Measurements from ENCODE around the gene NDP. TPM values are rescaled to one million over a fixed set of nuclear protein-coding genes. Genes with fewer than 3 reads are reported as not detected.

NDP gene
- total RNA-seq, 1 experiment from 2014 or later, result not detected

- H3K79me2 ChIP-seq (ENCODE audit: insufficient read depth, low read length), result no peaks in the 10 kb centered on the region
- BruUV-seq (replicated peaks), result no TSS peak
- peak overlapping the region; percentile 40 for H3K4me2 ChIP-seq (ENCODE audit: low read length)
- no peaks in the 10 kb centered on the region for H3K9me3 ChIP-seq (ENCODE audit: control insufficient read depth in 1 of 2, insufficient read depth in 1 of 2, low read depth in 1 of 2, low read length in 2 of 2)
- H3K4me3 ChIP-seq (replicated peaks in 1 of 2; ENCODE audit: low read depth in 1 of 2, low read length in 2 of 2), result no peak overlapping the region
- H3K36me3 ChIP-seq (ENCODE audit: control insufficient read depth in 1 of 2, insufficient read depth in 2 of 2, low read length in 2 of 2), result no peaks in the 10 kb centered on the region
- no peak overlapping the region for H2AFZ ChIP-seq (ENCODE audit: low read depth, low read length, poor library complexity, severe bottlenecking)
- RAD21 ChIA-PET (ENCODE audit: low non-redundant PET in 1 of 2, low total read pairs in 2 of 2, uncharacterized antibody in 2 of 2, unreplicated experiment in 2 of 2), result no interaction called here
- POLR2A ChIA-PET, result no interaction called here
- ATAC-seq (peak; percentile 97), DNase-seq (ENCODE audit: low read depth, low spot score) (peak; percentile 68)
- no peak overlapping the region for H3K27ac ChIP-seq (ENCODE audit: low read depth, low read length)
- CTCF ChIA-PET, result no interaction called here
- no peaks in the 10 kb centered on the region for H3K27me3 ChIP-seq (ENCODE audit: insufficient read depth, low read length)
- H4K20me1 ChIP-seq (ENCODE audit: insufficient read depth), result no peaks in the 10 kb centered on the region
- no peak overlapping the region for H3K9ac ChIP-seq (ENCODE audit: low read length)
- intact Hi-C loops (cut with micrococcal nuclease), result no loop called here
- H3K4me1 ChIP-seq (ENCODE audit: control insufficient read depth in 1 of 2, insufficient read depth in 2 of 2, low read length in 2 of 2), result peaks cover 0 to 13% of the 10 kb centered on the region in 2 experiments; a peak in 2 of 4 replicates
- no peaks in the 10 kb centered on the region for H3K9me2 ChIP-seq (ENCODE audit: insufficient read depth)
- peak; percentile 45; the same call in 1 of the 2 replicates for TF ChIP-seq SRF (IDR thresholded peaks at IDR 0.05; ENCODE audit: low read depth)
- peak; percentile 37; the same call in 1 of the 2 replicates for TF ChIP-seq MAX (IDR thresholded peaks at IDR 0.05)
- TF ChIP-seq EGR1 (IDR thresholded peaks at IDR 0.05; ENCODE audit: low read depth), result no peak
- TF ChIP-seq CBX3 (IDR thresholded peaks at IDR 0.05; ENCODE audit: low read depth), result peak; percentile 56
- TF ChIP-seq EZH2phosphoT487 (IDR thresholded peaks at IDR 0.05; ENCODE audit: borderline replicate concordance), result no peak
- peak; percentile 78 for TF ChIP-seq SP1 (IDR thresholded peaks at IDR 0.05; ENCODE audit: low read depth)
- TF ChIP-seq JUND (IDR thresholded peaks at IDR 0.05), result peak; percentile 66
- TF ChIP-seq ZNF274 (IDR thresholded peaks at IDR 0.05; ENCODE audit: low read depth, low read length), result no peak
- TF ChIP-seq ATF3 (IDR thresholded peaks at IDR 0.05), result no peak
- peak; percentile 75 for TF ChIP-seq FOSL1 (IDR thresholded peaks at IDR 0.05; ENCODE audit: low read depth)
- TF ChIP-seq EZH2 (IDR thresholded peaks at IDR 0.05), result no peak
- 0 out of 6 replicates have a peak, but pooled peaks of 1 of the 3 experiments have one; percentile 11 for TF ChIP-seq CTCF (IDR thresholded peaks at IDR 0.05 in 2 of 3, conservative IDR thresholded peaks at IDR 0.05 in 1 of 3; ENCODE audit: borderline replicate concordance in 1 of 3, insufficient read depth in 1 of 3, low read depth in 2 of 3, low read length in 2 of 3)
- no peak for TF ChIP-seq SIN3A (IDR thresholded peaks at IDR 0.05; ENCODE audit: low read depth)
- TF ChIP-seq TCF7L2 (IDR thresholded peaks at IDR 0.05; ENCODE audit: borderline replicate concordance, extremely low read depth, insufficient read depth, insufficient read length), result no peak
- TF ChIP-seq CEBPB (IDR thresholded peaks at IDR 0.05; ENCODE audit: low read depth), result peak; percentile 62
- no peak for TF ChIP-seq ZBTB33 (IDR thresholded peaks at IDR 0.05; ENCODE audit: extremely low read depth, insufficient replicate concordance, low read length)
- TF ChIP-seq POLR2A (IDR thresholded peaks at IDR 0.05; ENCODE audit: borderline replicate concordance, extremely low read depth, insufficient read depth, insufficient read length), result no peak
- no peak for TF ChIP-seq YY1 (IDR thresholded peaks at IDR 0.05; ENCODE audit: extremely low read depth, insufficient replicate concordance, low read depth, low read length)
- TF ChIP-seq RAD21 (IDR thresholded peaks at IDR 0.05; ENCODE audit: low read depth), result peak; percentile 37; the same call in 1 of the 2 replicates
- TF ChIP-seq ZFX (IDR thresholded peaks at IDR 0.05), result no peak
- TF ChIP-seq REST (IDR thresholded peaks at IDR 0.05; ENCODE audit: low read depth), result no peak
Observed at GRCh38 chrX:44012484-44013096, 39.4 kb upstream of the NDP start.

Data from HCT116 (cell line).